WTC11 (cell line): ENCODE data around the gene ZGPAT. TPM values are rescaled to one million over a fixed set of nuclear protein-coding genes. Genes with fewer than 3 reads are reported as not detected.

Source experiments
- ATAC-seq: fragments of 200-7000 bp; cut with Tn5 transposase; 2 replicates; pipeline ENCODE4 v1.10.0; 2021; ENCODE audit warnings: mild to moderate bottlenecking, moderate library complexity
- CTCF ChIA-PET: fragments of 300-600 bp; sonication (Branson Sonifier 250); formaldehyde crosslinking; loops from one replicate; lab custom pipeline; 2021; ENCODE audit warnings: antibody characterized with exemption; lab: Charles Lee
- POLR2A ChIA-PET: fragments of 350-600 bp; sonication (Branson Sonifier 250); formaldehyde crosslinking; loops from one replicate; lab custom pipeline; 2021; ENCODE audit warnings: antibody characterized with exemption; lab: Charles Lee
- DNase-seq: peaks from one replicate; pipeline ENCODE4 v3.0.0; 2021; ENCODE audit warnings: low spot score
- H3K27ac Mint-ChIP-seq: 2 replicates; pipeline ENCODE4 v1.8.0; 2021; ENCODE audit warnings: mixed read lengths
- H3K27me3 Mint-ChIP-seq: 2 replicates; pipeline ENCODE4 v1.8.0; 2021; ENCODE audit warnings: low read depth, mild to moderate bottlenecking, moderate library complexity, mixed read lengths
- H3K36me3 Mint-ChIP-seq: 2 replicates; pipeline ENCODE4 v1.8.0; 2021; ENCODE audit warnings: mixed read lengths
- H3K4me1 Mint-ChIP-seq: 2 replicates; pipeline ENCODE4 v1.8.0; 2022; ENCODE audit warnings: mixed read lengths
- H3K4me3 Mint-ChIP-seq: 2 replicates; pipeline ENCODE4 v1.8.0; 2021; ENCODE audit warnings: mild to moderate bottlenecking, moderate library complexity, mixed read lengths
- H3K9me3 Mint-ChIP-seq: 2 replicates; pipeline ENCODE4 v1.8.0; 2021; ENCODE audit warnings: mixed read lengths
- ATF1 ChIP-seq: sonication (generic); formaldehyde crosslinking; IDR thresholded peaks from 2 replicates; pipeline ENCODE4 v1.8.1; 2023; ENCODE audit warnings: mild to moderate bottlenecking, moderate library complexity, missing genetic modification reagents
- CREB1 ChIP-seq: sonication (generic); formaldehyde crosslinking; IDR thresholded peaks from 2 replicates; pipeline ENCODE4 v1.8.0; 2023; ENCODE audit warnings: mild to moderate bottlenecking, missing genetic modification reagents
- CREM ChIP-seq: sonication (generic); formaldehyde crosslinking; IDR thresholded peaks from 2 replicates; pipeline ENCODE4 v1.8.1; 2022; ENCODE audit warnings: mild to moderate bottlenecking, missing genetic modification reagents, moderate library complexity
- ETV6 ChIP-seq: sonication (generic); formaldehyde crosslinking; IDR thresholded peaks from 2 replicates; pipeline ENCODE4 v1.8.1; 2022; ENCODE audit warnings: mild to moderate bottlenecking, missing genetic modification reagents
- IRF2 ChIP-seq: sonication (generic); formaldehyde crosslinking; IDR thresholded peaks from 2 replicates; pipeline ENCODE4 v1.8.0; 2022; ENCODE audit warnings: low read depth, missing genetic modification reagents, borderline replicate concordance
- MXD4 ChIP-seq: fragments of 250-450 bp; sonication (Bioruptor Pico); IDR thresholded peaks from 2 replicates; pipeline ENCODE4 v1.8.0; 2021; ENCODE audit warnings: mild to moderate bottlenecking, moderate library complexity, borderline replicate concordance
- NFATC4 ChIP-seq: fragments of 250-450 bp; sonication (Bioruptor Pico); IDR thresholded peaks from 2 replicates; pipeline ENCODE4 v1.9.0; 2021; ENCODE audit warnings: mild to moderate bottlenecking
- NFYB ChIP-seq: sonication (generic); formaldehyde crosslinking; conservative IDR thresholded peaks from 2 replicates; pipeline ENCODE4 v1.8.0; 2022; ENCODE audit warnings: low read depth, missing genetic modification reagents
- NR1H2 ChIP-seq: sonication (generic); formaldehyde crosslinking; IDR thresholded peaks from 2 replicates; pipeline ENCODE4 v1.9.0; 2021; ENCODE audit warnings: mild to moderate bottlenecking, moderate library complexity, missing genetic modification reagents
- NR3C1 ChIP-seq: sonication (generic); formaldehyde crosslinking; conservative IDR thresholded peaks from 2 replicates; pipeline ENCODE4 v1.8.1; 2023; ENCODE audit warnings: low read depth, mild to moderate bottlenecking, missing genetic modification reagents
- OVOL2 ChIP-seq: fragments of 250-450 bp; sonication (Bioruptor Pico); IDR thresholded peaks from 2 replicates; pipeline ENCODE4 v1.9.0; 2021; ENCODE audit warnings: mild to moderate bottlenecking, borderline replicate concordance
- ZNF138 ChIP-seq: sonication (generic); formaldehyde crosslinking; conservative IDR thresholded peaks from 2 replicates; pipeline ENCODE4 v1.8.1; 2022; ENCODE audit warnings: mild to moderate bottlenecking, moderate library complexity, missing genetic modification reagents
- ZNF416 ChIP-seq: fragments of 250-450 bp; sonication (Bioruptor Pico); IDR thresholded peaks from 2 replicates; pipeline ENCODE4 v1.9.0; 2021; ENCODE audit warnings: mild to moderate bottlenecking, inconsistent platforms
- ZNF671 ChIP-seq: fragments of 250-450 bp; sonication (Bioruptor Pico); IDR thresholded peaks from 2 replicates; pipeline ENCODE4 v1.8.0; 2021; ENCODE audit warnings: mild to moderate bottlenecking
- total RNA-seq: library from RNA; stranded (reverse); gene quantifications from 3 replicates; pipeline ENCODE4 v1.2.3, GENCODE V29; 2021
- TF ChIP-seq, protein P1 (sequence below): sonication (generic); formaldehyde crosslinking; IDR thresholded peaks from 2 replicates; pipeline ENCODE4 v1.8.1; 2023; ENCODE audit warnings: mild to moderate bottlenecking, missing genetic modification reagents, moderate library complexity
- TF ChIP-seq, protein P2 (sequence below): sonication (generic); formaldehyde crosslinking; IDR thresholded peaks from 2 replicates; pipeline ENCODE4 v1.8.0; 2022; ENCODE audit warnings: mild to moderate bottlenecking, missing genetic modification reagents
- TF ChIP-seq, protein P3 (sequence below): sonication (generic); formaldehyde crosslinking; IDR thresholded peaks from 2 replicates; pipeline ENCODE4 v1.8.1; 2023; ENCODE audit warnings: mild to moderate bottlenecking, moderate library complexity, missing genetic modification reagents
- TF ChIP-seq, protein P4 (sequence below): sonication (generic); formaldehyde crosslinking; IDR thresholded peaks from 2 replicates; pipeline ENCODE4 v1.8.0; 2022; ENCODE audit warnings: mild to moderate bottlenecking, missing genetic modification reagents
- TF ChIP-seq, protein P5 (sequence below): fragments of 250-450 bp; sonication (Bioruptor Pico); IDR thresholded peaks from 2 replicates; pipeline ENCODE4 v1.8.0; 2021; ENCODE audit warnings: mild to moderate bottlenecking
- TF ChIP-seq, protein P6 (sequence below): fragments of 250-450 bp; sonication (Bioruptor Pico); IDR thresholded peaks from 2 replicates; pipeline ENCODE4 v1.9.0; 2021; ENCODE audit warnings: mild to moderate bottlenecking, borderline replicate concordance

The ZGPAT gene
- total RNA-seq, 1 experiment from 2014 or later = 28.3 TPM

DNA sequence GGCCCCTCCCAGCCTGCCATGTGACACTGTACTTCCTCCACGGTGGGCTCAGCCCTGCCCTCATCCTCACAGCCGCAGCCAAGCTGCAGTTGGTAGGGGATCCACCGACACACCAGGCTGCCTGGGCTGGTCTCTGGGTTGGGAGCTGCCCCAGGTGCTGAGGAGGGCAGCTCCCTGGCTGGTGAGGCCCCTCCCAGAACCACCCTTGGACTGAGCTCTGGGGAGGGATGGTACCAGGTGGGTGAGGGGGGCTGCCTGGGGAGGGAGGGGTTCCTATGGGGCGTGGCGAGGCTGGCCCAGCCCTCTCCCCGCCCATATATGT is 11.6 kb upstream of the ZGPAT start:
- peak overlapping the region; percentile 45; the same call in 1 of the 2 replicates for H3K27ac Mint-ChIP-seq
- ATAC-seq = peak; percentile 78
- peaks cover 14% of the 10 kb centered on the region for H3K36me3 Mint-ChIP-seq
- ChIA-PET POLR2A (interaction anchor here (0.5 to 1.6 kb wide), 6 partner anchors 9 to 153 kb away, joined by 3 to 4 read pairs (median 3); partner anchors contain the start of genes ARFRP1, RTEL1 and ZGPAT), CTCF (interaction anchor here (0.9 to 3.4 kb wide), 5 partner anchors 12 to 158 kb away, joined by 3 to 19 read pairs (median 9); partner anchors contain the start of genes ARFRP1, GMEB2, PTK6 and RTEL1)
- H3K4me3 Mint-ChIP-seq = peak overlapping the region; percentile 53
- TF ChIP-seq, protein P1, sequence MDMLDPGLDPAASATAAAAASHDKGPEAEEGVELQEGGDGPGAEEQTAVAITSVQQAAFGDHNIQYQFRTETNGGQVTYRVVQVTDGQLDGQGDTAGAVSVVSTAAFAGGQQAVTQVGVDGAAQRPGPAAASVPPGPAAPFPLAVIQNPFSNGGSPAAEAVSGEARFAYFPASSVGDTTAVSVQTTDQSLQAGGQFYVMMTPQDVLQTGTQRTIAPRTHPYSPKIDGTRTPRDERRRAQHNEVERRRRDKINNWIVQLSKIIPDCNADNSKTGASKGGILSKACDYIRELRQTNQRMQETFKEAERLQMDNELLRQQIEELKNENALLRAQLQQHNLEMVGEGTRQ (CRISPR knock-in tag) = peak; percentile 77
- TF ChIP-seq, protein P2, sequence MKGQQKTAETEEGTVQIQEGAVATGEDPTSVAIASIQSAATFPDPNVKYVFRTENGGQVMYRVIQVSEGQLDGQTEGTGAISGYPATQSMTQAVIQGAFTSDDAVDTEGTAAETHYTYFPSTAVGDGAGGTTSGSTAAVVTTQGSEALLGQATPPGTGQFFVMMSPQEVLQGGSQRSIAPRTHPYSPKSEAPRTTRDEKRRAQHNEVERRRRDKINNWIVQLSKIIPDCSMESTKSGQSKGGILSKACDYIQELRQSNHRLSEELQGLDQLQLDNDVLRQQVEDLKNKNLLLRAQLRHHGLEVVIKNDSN (CRISPR knock-in tag) = peak; percentile 50; the same call in 1 of the 2 replicates
- TF ChIP-seq CREM (CRISPR knock-in tag) = 0 out of 2 replicates have a peak, but pooled peaks have one; percentile 24
- TF ChIP-seq, protein P3, sequence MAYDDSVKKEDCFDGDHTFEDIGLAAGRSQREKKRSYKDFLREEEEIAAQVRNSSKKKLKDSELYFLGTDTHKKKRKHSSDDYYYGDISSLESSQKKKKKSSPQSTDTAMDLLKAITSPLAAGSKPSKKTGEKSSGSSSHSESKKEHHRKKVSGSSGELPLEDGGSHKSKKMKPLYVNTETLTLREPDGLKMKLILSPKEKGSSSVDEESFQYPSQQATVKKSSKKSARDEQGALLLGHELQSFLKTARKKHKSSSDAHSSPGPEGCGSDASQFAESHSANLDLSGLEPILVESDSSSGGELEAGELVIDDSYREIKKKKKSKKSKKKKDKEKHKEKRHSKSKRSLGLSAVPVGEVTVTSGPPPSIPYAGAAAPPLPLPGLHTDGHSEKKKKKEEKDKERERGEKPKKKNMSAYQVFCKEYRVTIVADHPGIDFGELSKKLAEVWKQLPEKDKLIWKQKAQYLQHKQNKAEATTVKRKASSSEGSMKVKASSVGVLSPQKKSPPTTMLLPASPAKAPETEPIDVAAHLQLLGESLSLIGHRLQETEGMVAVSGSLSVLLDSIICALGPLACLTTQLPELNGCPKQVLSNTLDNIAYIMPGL (CRISPR knock-in tag) = no peak
- no peaks in the 10 kb centered on the region for H3K9me3 Mint-ChIP-seq
- peaks cover 7% of the 10 kb centered on the region for H3K4me1 Mint-ChIP-seq
- peak; percentile 65 for DNase-seq
- peaks cover 3% of the 10 kb centered on the region; the same call in 1 of the 2 replicates for H3K27me3 Mint-ChIP-seq

DNA sequence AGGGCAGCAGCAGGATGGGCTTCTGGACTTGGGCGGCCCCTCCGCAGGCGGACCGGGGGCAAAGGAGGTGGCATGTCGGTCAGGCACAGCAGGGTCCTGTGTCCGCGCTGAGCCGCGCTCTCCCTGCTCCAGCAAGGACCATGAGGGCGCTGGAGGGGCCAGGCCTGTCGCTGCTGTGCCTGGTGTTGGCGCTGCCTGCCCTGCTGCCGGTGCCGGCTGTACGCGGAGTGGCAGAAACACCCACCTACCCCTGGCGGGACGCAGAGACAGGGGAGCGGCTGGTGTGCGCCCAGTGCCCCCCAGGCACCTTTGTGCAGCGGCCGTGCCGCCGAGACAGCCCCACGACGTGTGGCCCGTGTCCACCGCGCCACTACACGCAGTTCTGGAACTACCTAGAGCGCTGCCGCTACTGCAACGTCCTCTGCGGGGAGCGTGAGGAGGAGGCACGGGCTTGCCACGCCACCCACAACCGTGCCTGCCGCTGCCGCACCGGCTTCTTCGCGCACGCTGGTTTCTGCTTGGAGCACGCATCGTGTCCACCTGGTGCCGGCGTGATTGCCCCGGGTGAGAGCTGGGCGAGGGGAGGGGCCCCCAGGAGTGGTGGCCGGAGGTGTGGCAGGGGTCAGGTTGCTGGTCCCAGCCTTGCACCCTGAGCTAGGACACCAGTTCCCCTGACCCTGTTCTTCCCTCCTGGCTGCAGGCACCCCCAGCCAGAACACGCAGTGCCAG is 11.0 kb upstream of the ZGPAT start, which contains the start of gene TNFRSF6B:
Gene TNFRSF6B, plus strand, starts transcription at position 25 of the 729 bp plus-strand sequence. Its CDS starts 116 bp downstream, at position 141.
- H3K4me1 Mint-ChIP-seq = peaks cover 7% of the 10 kb centered on the region
- peaks cover 14% of the 10 kb centered on the region for H3K36me3 Mint-ChIP-seq
- POLR2A ChIA-PET = interaction anchor here (0.5 to 1.6 kb wide), 4 partner anchors 9 to 55 kb away, joined by 3 to 4 read pairs (median 3); partner anchors contain the start of genes ARFRP1, RTEL1 and ZGPAT
- ATAC-seq = peak; percentile 0; the same call in 1 of the 2 replicates
- no peaks in the 10 kb centered on the region for H3K9me3 Mint-ChIP-seq
- H3K4me3 Mint-ChIP-seq = peak within 1 kb of the TSS; percentile 53
- CTCF ChIA-PET = interaction anchor here (0.9 to 3.4 kb wide), 7 partner anchors 10 to 159 kb away, joined by 3 to 19 read pairs (median 4); partner anchors contain the start of genes ARFRP1, GMEB2, PTK6 and RTEL1
- peak within 1 kb of the TSS; percentile 45; the same call in 1 of the 2 replicates for H3K27ac Mint-ChIP-seq
- peaks cover 3% of the 10 kb centered on the region; the same call in 1 of the 2 replicates for H3K27me3 Mint-ChIP-seq
- DNase-seq = no peak
- 0 out of 2 replicates have a peak, but pooled peaks have one; percentile 37 for TF ChIP-seq ATF1
- TF ChIP-seq ZNF138 = peak; percentile 24; the same call in 1 of the 2 replicates
- no peak for TF ChIP-seq NR3C1 (CRISPR knock-in tag)
- peak; percentile 87 for TF ChIP-seq ZNF416
- TF ChIP-seq, protein P4, sequence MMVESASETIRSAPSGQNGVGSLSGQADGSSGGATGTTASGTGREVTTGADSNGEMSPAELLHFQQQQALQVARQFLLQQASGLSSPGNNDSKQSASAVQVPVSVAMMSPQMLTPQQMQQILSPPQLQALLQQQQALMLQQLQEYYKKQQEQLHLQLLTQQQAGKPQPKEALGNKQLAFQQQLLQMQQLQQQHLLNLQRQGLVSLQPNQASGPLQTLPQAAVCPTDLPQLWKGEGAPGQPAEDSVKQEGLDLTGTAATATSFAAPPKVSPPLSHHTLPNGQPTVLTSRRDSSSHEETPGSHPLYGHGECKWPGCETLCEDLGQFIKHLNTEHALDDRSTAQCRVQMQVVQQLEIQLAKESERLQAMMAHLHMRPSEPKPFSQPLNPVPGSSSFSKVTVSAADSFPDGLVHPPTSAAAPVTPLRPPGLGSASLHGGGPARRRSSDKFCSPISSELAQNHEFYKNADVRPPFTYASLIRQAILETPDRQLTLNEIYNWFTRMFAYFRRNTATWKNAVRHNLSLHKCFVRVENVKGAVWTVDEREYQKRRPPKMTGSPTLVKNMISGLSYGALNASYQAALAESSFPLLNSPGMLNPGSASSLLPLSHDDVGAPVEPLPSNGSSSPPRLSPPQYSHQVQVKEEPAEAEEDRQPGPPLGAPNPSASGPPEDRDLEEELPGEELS (CRISPR knock-in tag) = 0 out of 2 replicates have a peak, but pooled peaks have one; percentile 10
- TF ChIP-seq IRF2 (CRISPR knock-in tag) = no peak
- peak; percentile 13; the same call in 1 of the 2 replicates for TF ChIP-seq CREB1 (CRISPR knock-in tag)
- TF ChIP-seq MXD4 = no peak
- peak; percentile 63 for TF ChIP-seq ETV6 (CRISPR knock-in tag)
- TF ChIP-seq ZNF671 (CRISPR knock-in tag) = 0 out of 2 replicates have a peak, but pooled peaks have one; percentile 34
- TF ChIP-seq, protein P1 (CRISPR knock-in tag) = no peak
- 0 out of 2 replicates have a peak, but pooled peaks have one; percentile 50 for TF ChIP-seq NR1H2 (CRISPR knock-in tag)
- TF ChIP-seq, protein P5, sequence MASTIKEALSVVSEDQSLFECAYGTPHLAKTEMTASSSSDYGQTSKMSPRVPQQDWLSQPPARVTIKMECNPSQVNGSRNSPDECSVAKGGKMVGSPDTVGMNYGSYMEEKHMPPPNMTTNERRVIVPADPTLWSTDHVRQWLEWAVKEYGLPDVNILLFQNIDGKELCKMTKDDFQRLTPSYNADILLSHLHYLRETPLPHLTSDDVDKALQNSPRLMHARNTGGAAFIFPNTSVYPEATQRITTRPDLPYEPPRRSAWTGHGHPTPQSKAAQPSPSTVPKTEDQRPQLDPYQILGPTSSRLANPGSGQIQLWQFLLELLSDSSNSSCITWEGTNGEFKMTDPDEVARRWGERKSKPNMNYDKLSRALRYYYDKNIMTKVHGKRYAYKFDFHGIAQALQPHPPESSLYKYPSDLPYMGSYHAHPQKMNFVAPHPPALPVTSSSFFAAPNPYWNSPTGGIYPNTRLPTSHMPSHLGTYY (CRISPR knock-in tag) = peak; percentile 46; the same call in 1 of the 2 replicates
- 0 out of 2 replicates have a peak, but pooled peaks have one; percentile 8 for TF ChIP-seq NFYB (CRISPR knock-in tag)
- TF ChIP-seq NFATC4 (CRISPR knock-in tag) = peak; percentile 65; the same call in 1 of the 2 replicates
- TF ChIP-seq, protein P6, sequence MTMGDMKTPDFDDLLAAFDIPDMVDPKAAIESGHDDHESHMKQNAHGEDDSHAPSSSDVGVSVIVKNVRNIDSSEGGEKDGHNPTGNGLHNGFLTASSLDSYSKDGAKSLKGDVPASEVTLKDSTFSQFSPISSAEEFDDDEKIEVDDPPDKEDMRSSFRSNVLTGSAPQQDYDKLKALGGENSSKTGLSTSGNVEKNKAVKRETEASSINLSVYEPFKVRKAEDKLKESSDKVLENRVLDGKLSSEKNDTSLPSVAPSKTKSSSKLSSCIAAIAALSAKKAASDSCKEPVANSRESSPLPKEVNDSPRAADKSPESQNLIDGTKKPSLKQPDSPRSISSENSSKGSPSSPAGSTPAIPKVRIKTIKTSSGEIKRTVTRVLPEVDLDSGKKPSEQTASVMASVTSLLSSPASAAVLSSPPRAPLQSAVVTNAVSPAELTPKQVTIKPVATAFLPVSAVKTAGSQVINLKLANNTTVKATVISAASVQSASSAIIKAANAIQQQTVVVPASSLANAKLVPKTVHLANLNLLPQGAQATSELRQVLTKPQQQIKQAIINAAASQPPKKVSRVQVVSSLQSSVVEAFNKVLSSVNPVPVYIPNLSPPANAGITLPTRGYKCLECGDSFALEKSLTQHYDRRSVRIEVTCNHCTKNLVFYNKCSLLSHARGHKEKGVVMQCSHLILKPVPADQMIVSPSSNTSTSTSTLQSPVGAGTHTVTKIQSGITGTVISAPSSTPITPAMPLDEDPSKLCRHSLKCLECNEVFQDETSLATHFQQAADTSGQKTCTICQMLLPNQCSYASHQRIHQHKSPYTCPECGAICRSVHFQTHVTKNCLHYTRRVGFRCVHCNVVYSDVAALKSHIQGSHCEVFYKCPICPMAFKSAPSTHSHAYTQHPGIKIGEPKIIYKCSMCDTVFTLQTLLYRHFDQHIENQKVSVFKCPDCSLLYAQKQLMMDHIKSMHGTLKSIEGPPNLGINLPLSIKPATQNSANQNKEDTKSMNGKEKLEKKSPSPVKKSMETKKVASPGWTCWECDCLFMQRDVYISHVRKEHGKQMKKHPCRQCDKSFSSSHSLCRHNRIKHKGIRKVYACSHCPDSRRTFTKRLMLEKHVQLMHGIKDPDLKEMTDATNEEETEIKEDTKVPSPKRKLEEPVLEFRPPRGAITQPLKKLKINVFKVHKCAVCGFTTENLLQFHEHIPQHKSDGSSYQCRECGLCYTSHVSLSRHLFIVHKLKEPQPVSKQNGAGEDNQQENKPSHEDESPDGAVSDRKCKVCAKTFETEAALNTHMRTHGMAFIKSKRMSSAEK (CRISPR knock-in tag) = no peak
- TF ChIP-seq OVOL2 (CRISPR knock-in tag) = no peak
